NCI-H524 (cell line): ENCODE data around the gene SP140L.
"Not testable (repeated sequence)": the region's sequence is repeated elsewhere in the genome, so short reads cannot be mapped to it uniquely, and the experiment has no call there.

Experiments
- DNase-seq, 2 experiments: peaks; one replicate each; lab custom pipeline; 2025; lab: John Stamatoyannopoulos, UW

Gene SP140L

DNA sequence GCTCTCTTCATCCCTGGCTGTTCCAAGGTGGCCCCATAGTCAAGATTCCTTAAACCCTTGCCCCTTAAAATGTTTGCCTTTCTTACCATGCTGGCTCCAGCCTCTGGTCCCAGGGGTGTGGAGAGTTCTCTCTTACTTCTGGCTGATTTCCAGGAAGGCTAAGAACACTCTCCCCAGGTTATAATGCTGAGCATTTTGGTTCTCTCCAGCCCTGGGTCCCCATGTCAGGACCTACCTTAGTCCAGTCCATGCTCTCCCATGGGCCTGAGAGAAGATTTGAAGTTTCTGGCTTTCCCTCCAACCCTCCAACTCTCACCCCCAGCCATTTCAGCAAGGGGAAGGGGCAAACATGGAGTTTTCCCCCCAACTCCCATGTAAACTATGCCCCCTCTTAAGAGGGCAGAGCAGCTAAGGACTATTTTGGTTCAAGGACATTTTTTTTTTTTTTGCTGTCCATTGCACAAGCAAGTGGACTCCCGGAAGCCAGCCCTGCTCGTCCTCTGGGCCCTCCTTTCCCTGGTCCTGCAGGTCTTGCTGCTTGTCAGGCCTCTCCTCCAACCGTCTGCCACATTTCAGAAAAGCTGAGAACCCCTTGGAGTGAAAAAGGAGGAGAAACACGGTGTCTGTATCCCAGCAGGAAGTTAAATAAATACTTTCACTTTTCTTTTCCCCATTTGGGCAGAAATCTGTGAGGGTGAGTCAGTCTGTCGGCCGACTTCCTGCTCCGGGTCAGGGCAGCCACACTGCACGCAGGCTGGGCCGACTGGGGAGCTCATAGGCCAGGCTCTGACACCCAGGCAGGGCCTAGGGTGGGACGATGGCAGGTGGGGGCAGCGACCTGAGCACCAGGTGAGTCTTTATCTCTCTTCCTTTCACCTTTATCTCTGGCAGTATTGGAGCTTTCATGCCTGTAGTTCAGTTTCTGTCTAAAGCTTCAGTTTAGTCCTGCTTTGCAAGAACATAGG is at the start of gene SP140L:
SP140L (plus strand) TSS at position 741 of the 965 bp plus-strand sequence; CDS start at position 818, 77 bp downstream.
- DNase-seq, result no peak

GRCh38 chr2:230282936-230283335 is 44.1 kb upstream of the SP140L start:
- DNase-seq, result no peak

DNA sequence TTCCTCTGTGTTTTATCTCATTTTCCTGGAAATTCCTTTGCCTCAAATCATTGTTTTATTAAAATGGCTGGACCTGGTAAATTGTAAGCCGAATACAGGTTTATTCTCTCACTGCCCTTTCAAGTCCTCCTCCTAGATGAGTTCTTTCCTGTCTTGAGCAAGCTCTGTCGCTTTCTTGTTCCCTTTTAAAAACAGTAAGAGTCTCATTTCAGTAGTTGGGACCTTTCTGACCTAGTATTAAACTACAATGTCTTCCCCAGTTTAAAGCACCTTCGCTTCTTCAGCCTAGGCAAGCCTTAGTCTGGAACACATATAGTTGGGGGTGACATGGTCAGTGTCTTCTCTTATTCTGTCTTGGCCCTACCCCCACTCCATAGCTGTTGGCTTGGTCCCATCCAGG is 40.9 kb upstream of the SP140L start:
- DNase-seq, result no peak

- DNase-seq, result not testable (repeated sequence)
Measured at GRCh38 chr2:230289311-230289710, 37.7 kb upstream of the SP140L start.

DNA sequence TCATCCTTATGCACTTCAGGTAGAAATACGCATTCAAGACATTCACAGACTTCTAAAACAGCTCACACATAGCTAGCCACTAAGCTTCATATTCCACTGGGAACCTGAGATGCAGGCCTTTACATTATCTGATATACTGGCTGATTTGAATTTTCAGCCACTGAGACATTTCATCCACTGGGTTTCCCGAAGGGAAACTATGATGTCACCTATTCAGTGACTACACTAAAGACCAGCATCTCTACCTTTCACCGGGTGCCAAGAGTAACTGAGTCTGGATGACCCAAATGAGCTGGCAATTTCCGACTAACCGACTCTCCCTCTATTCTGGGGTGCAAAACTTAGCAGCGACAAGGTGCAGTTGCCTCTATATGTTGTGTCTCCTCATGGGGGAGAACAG is 31.8 kb upstream of the SP140L start:
- no peak for DNase-seq

DNA sequence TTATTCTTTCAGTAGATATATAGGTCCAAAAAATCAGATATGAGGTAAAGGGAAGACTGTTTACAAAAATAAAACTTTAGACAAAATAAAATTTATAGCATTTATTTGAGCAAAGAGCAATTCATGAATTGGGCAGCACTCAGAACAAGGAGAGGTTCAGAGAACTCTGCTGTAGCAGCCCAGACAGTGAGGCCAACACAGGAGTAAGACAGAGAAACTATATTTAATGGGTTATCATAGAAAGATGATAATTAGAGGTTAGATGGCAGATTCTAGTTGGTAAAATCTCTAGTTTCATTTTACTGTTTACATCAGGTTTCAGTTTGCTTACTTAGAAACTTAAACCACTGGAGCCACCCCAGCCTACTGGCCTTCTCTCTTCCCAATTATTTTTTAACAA is 30.1 kb upstream of the SP140L start:
- DNase-seq, result no peak

DNA sequence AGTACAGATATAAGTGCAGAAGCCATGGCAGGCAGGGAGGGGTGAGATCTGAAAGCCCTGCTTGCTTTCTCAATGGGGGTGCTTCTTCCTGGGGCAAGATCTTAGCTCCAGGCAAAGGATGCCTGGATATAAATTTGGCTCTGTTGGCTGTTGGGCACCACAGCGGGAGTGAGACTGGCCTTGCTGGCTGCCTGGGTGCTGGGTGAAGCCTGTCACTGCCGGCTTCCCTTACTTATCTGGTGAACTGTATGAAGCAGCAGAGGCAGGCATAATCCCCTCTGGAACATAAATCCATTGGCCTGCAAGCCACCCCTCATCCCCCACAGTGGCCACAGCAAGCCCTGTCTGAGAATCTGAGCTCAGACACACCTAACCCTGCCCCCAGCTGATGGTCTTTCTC is 27.4 kb upstream of the SP140L start:
- DNase-seq, result no peak

DNA sequence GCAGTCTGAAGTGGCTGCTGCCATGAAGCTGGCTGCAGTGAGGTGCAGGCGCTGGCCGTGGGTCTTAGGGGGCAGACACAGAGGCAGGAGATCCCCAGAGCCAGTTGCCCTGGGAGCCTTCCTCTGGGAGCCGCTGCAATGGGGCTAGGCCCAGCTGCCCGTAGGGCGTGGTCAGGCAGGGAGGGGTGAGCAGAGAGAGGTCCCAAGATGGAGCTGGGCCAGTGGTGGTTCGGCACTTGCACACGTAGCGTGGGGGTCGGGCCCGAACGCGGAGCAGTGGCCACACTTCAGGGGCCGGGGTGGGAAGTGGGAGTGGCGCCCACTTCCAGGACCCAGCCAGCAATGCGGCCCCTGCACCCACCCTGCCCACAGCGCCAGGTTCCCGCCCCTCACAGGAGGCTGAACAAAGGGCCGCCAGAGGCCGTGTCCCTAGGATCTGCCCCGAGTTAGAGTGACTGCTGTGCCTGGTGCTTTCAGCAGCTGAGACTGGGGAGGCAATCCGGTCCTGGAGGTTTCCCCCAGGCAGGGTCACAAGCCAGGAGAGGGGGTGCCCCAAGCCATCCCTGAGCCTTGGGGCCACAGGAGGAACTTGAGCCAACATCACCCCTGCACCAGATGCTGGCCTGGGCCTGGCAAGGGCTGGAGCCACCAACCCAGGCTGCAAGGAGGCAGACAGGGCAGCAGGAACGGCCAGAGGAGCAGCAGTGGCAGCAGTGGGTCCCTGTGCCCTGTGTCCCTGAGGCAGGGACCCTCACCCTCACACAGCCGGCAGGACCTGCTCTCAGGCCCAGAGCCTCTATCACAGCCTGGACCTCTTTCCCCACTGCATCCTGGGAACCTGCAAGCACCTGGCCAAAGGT is 21.3 kb upstream of the SP140L start:
- DNase-seq, result no peak

DNA sequence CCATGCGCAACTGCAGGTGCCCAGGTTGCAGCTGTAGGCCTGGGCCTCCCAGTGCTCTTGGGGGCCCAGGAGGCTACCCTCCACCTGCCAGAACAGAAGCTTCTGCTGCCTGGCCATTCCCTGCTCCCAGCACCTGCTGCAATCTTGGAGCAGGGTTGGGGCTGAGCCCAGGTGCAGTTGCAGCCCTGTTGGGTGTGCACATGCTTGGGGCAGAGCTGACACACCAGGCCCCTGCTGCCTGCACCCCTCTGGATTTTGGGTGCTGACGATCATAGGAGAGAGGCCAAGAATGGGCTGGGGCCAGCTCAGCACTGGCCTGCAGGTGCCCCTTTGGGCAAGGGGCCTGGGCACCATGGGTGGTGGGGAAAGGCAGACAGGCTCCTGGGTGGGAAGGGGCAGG is 20.5 kb upstream of the SP140L start:
- DNase-seq, result no peak

DNA sequence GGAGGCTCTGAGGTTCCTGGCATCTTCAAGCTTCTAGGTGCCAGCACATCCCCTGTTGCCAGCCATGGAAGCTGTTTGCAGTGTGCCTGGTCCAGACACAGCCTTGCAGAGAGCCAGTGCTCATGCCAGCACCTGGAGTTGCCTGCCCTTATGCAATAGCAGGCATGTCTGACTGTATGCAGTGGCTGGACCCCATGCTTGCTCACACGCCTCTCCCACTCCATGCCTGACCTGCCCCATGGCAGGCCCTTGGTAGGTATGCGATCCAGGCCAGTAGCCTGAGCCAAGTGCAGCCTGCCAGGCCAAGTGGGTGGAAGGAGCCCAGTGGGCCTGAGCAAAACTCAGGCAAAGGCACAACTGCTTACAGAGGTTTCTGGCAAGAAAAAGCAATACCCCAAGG is 19.5 kb upstream of the SP140L start:
- no peak for DNase-seq

DNA sequence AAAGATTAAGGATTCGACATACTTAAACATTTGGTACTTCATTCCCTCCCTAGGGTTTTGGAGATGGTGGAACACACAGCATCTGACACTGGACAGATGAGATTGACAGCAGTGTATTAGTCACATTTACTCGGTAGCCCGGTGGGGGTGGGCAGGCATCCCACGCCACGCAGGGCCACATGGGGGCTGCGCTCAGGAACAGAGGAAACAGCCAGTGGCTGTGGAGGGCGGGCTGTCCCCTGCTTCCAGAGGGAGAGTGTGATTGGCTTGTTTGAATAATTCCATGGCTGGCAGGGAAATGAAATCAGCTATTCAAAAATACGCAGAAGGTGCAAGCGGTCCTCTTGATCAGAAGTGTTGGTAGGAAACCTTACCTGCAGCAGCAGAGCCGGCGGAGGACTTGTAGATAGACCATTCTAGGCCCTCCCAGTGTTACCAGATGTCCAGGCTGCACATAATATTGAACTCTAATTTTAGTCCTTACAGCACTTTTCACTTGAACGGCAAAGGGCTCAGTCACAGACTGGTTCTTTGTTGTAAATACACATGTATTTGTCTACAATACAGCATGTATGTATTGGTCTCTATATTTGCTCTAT is 18.5 kb upstream of the SP140L start:
- no peak for DNase-seq

DNA sequence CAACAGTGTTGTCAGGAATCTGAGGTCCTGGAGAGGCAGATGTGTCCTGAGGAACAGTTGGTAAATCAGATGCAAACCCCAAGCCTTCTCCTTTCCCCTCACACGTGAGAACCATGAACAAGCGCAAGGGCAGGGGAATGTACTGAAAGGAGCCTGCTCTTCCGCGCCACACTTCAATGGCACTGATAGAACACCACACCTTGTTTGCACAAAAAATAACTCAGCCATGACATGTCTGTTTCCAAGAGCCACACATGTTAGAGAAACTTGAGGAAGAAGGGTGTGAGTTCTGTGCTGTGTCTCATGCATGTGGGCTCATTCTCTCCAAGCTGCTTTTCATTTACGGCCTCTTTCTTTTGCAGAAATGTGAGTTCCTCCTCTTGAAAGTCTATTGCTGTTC is 16.2 kb upstream of the SP140L start:
- DNase-seq, result not testable (repeated sequence)

- not testable (repeated sequence) for DNase-seq
Measured at GRCh38 chr2:230311634-230312033, 15.4 kb upstream of the SP140L start.

DNA sequence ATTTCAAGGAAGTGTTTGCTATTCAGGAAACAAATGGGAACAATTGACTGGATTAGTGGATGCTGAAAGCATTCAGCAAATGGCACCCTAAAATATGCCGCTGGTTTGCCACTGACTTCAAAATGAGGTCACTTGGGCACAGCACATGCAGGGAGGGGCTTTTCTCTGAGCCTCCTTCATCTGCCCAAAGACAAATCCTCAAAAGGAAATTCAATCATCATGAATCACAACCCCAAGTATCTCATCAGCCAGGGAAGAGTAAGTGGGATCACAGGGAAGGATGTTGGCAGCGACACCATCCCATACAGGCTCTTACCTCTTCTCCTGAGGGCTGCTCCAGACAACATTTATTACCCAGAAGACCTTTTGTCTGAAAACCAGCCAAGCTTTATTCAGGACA is 14.4 kb upstream of the SP140L start:
- DNase-seq, result no peak

DNA sequence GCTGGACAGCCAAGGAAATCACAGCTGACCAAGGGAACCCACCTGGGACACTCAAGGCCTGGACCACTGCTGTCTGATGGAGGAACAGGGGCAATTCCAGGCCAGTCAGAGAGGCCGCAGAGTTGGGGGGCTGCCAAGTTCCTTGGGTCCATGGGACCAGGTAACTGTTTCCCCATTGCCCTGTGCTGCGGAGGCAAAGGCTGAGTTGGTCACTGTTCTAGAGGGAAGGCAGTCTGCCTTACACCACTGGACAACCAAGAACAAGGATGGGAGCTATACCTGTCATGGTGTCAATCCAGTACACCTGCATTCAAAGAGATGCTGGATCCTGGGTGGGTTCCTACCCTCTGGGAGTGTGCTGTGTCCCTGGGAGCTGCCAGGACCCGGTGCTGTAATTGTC is 9.6 kb upstream of the SP140L start:
- no peak for DNase-seq

GRCh38 chr2:230318190-230319121 is 8.5 kb upstream of the SP140L start:
- DNase-seq, result no peak

- DNase-seq, result no peak
Measured at GRCh38 chr2:230319211-230319862, 7.7 kb upstream of the SP140L start.

GRCh38 chr2:230321031-230321430 is 6.0 kb upstream of the SP140L start:
- DNase-seq, result no peak

- DNase-seq, result no peak
Measured at GRCh38 chr2:230322561-230323384, 4.2 kb upstream of the SP140L start.
